GM18520 (cell line): ENCODE results near the gene DSG4.

Source experiments
- ATAC-seq: cut with Tn5 transposase; IDR thresholded peaks from one replicate; pipeline ENCODE4 v1.9.1; 2021; ENCODE audit not compliant: unreplicated experiment

The DSG4 gene

GRCh38 chr18:31409276-31409675 is 32.7 kb downstream of the DSG4 start:
- ATAC-seq: no peak

- ATAC-seq: no peak
Observed at GRCh38 chr18:31410716-31411483, 34.3 kb downstream of the DSG4 start.

GRCh38 chr18:31413137-31413536 is 36.6 kb downstream of the DSG4 start:
- no peak for ATAC-seq

- no peak for ATAC-seq
Observed at GRCh38 chr18:31417850-31418249, 41.3 kb downstream of the DSG4 start.

GRCh38 chr18:31419457-31419932 is 42.9 kb downstream of the DSG4 start:
- no peak for ATAC-seq

GRCh38 chr18:31420032-31420431 is 43.5 kb downstream of the DSG4 start:
- ATAC-seq: no peak

GRCh38 chr18:31420524-31420923 is 43.9 kb downstream of the DSG4 start:
- ATAC-seq: no peak

- ATAC-seq: no peak
Observed at GRCh38 chr18:31424383-31424988, 47.9 kb downstream of the DSG4 start.

- ATAC-seq: no peak
Observed at GRCh38 chr18:31426021-31426420, 49.4 kb downstream of the DSG4 start.

- no peak for ATAC-seq
Observed at GRCh38 chr18:31426871-31427406, 50.4 kb downstream of the DSG4 start.

- ATAC-seq: no peak
Observed at GRCh38 chr18:31428211-31428610, 51.6 kb downstream of the DSG4 start.

- no peak for ATAC-seq
Observed at GRCh38 chr18:31429623-31430022, 53.0 kb downstream of the DSG4 start.

GRCh38 chr18:31430072-31430471 is 53.5 kb downstream of the DSG4 start:
- ATAC-seq: no peak

GRCh38 chr18:31430554-31430953 is 54.0 kb downstream of the DSG4 start:
- no peak for ATAC-seq

GRCh38 chr18:31432316-31432715 is 55.7 kb downstream of the DSG4 start:
- ATAC-seq: no peak

- no peak for ATAC-seq
Observed at GRCh38 chr18:31436825-31437224, 60.2 kb downstream of the DSG4 start.

GRCh38 chr18:31438402-31438801 is 61.8 kb downstream of the DSG4 start:
- peak; percentile 86 for ATAC-seq

- no peak for ATAC-seq
Observed at GRCh38 chr18:31439807-31440325, 63.3 kb downstream of the DSG4 start.

GRCh38 chr18:31440787-31441186 is 64.2 kb downstream of the DSG4 start:
- ATAC-seq: no peak

GRCh38 chr18:31441493-31441892 is 64.9 kb downstream of the DSG4 start:
- no peak for ATAC-seq

GRCh38 chr18:31444142-31444541 is 67.6 kb downstream of the DSG4 start:
- ATAC-seq: no peak

GRCh38 chr18:31445908-31446307 is 69.3 kb downstream of the DSG4 start:
- ATAC-seq: no peak
